ENCODE results near the gene NYNRIN. TPM values are rescaled to one million over a fixed set of nuclear protein-coding genes. Genes with fewer than 3 reads are reported as not detected.

NYNRIN gene
- total and polyA plus RNA-seq, 2 of the 4 experiments (the other 2 are of a cell fraction), result 2.2 to 5.4 TPM

- Histone ChIP-seq H3K9me3 (ENCODE audit: control insufficient read depth, insufficient read depth, low read length) (no peaks in the 10 kb centered on the region), H3K23ac (ENCODE audit: low read depth, low read length) (no peak overlapping the region), H3K56ac (ENCODE audit: extremely low read depth, insufficient read depth, low read length) (no peak overlapping the region), H4K91ac (ENCODE audit: insufficient read depth, low read depth, low read length) (no peak overlapping the region), H3K4me2 (ENCODE audit: low read depth, low read length) (no peak overlapping the region), H3K14ac (replicated peaks; ENCODE audit: low read depth, low read length) (no peak overlapping the region), H2AK9ac (replicated peaks; ENCODE audit: low read depth, low read length, poor library complexity) (no peak overlapping the region), H2AK5ac (ENCODE audit: low read depth, low read length) (no peak overlapping the region), H3K4ac (ENCODE audit: low read depth, low read length) (no peak overlapping the region), H2AFZ (replicated peaks; ENCODE audit: low read length, poor library complexity) (no peak overlapping the region), H2BK5ac (ENCODE audit: low read depth, low read length, poor library complexity, severe bottlenecking) (no peak overlapping the region), H4K8ac (ENCODE audit: low read depth in 2 of 2, low read length in 2 of 2) (no peak overlapping the region), H3K4me3 (ENCODE audit: insufficient read depth, low read depth, low read length) (no peak overlapping the region), H3K27ac (ENCODE audit: insufficient read depth, low read length) (no peak overlapping the region), H3K9ac (ENCODE audit: low read depth, low read length) (no peak overlapping the region), H2BK120ac (ENCODE audit: low read depth, low read length) (no peak overlapping the region), H3K9me1 (ENCODE audit: insufficient read depth, low read length) (no peaks in the 10 kb centered on the region), H3K27me3 (ENCODE audit: control insufficient read depth, insufficient read depth, low read length) (no peaks in the 10 kb centered on the region), H2BK15ac (ENCODE audit: low read depth, low read length) (no peak overlapping the region), H4K5ac (ENCODE audit: low read depth, low read length) (no peak overlapping the region), H4K20me1 (ENCODE audit: insufficient read depth, low read length) (no peaks in the 10 kb centered on the region), H3K18ac (ENCODE audit: low read depth, low read length) (no peak overlapping the region), H3K79me1 (ENCODE audit: low read depth in 1 of 2, low read length in 2 of 2) (no peaks in the 10 kb centered on the region), H3K36me3 (ENCODE audit: control insufficient read depth, insufficient read depth, low read length) (no peaks in the 10 kb centered on the region), H3K4me1 (ENCODE audit: control insufficient read depth, insufficient read depth, low read length) (no peaks in the 10 kb centered on the region), H2BK20ac (ENCODE audit: low read depth, low read length) (no peak overlapping the region)
- DNase-seq (no peak), ATAC-seq (ENCODE audit: low read depth) (no peak)
- intact Hi-C loops (cut with micrococcal nuclease) (loop anchor here (10.0 kb wide), 1 partner anchor 162 kb away; no protein-coding TSS in a partner anchor), in situ Hi-C loops (cut with MboI; ENCODE audit: low sequenced_read_pairs) (no loop called here), dilution Hi-C loops (cut with HindIII; ENCODE audit: low sequenced_read_pairs, unreplicated experiment) (no loop called here)
- ChIA-PET CTCF (no interaction called here), POLR2A (ENCODE audit: unreplicated experiment) (no interaction called here)
- TF ChIP-seq MAZ (IDR thresholded peaks at IDR 0.05; ENCODE audit: borderline replicate concordance, low read depth, low read length) (no peak), CEBPB (IDR thresholded peaks at IDR 0.05; ENCODE audit: low read depth, low read length) (no peak)
- WGBS, 2 experiments (ENCODE audit: extremely low coverage in 2 of 2, insufficient read length in 1 of 2), result no CpG with 5 or more reads among the region's 5 CpGs
- no TSS peak for BruUV-seq (replicated peaks)
These were observed 64.4 kb downstream of the NYNRIN start for GRCh38 chr14:24463017-24463883.

Measured in IMR-90 (cell line).